ENCODE data around the gene PID1. TPM values are rescaled to one million over a fixed set of nuclear protein-coding genes. Genes with fewer than 3 reads are reported as not detected.

The PID1 gene
- polyA plus RNA-seq, 1 experiment, result 1.8 TPM

DNA sequence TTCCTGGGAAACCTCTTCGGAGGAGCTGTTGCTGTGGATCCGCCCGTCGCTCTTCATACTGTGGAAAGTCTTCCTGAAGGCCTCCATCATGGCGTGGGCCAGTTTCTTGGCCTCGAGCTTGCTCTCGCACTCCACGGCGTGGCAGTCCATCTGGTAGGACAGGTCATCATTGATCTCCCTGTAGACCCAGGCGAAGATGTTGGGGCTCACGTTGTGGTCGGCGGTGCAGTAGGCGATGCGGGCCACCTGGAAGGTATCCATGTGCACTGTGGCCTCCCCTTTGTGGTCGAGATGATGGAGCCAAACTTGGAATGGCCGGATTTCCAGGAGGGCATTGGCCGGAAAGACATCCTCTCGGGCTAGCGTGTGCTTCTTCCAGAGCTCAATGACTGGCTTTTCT, 245.4 kb downstream of the PID1 start:
- ChIA-PET CTCF (no interaction called here), POLR2A (no interaction called here)
- Histone ChIP-seq H3K27me3 (ENCODE audit: control insufficient read depth, insufficient read depth, low read length) (no peaks in the 10 kb centered on the region), H3K9me3 (ENCODE audit: control insufficient read depth, insufficient read depth, low read length) (peaks cover 8% of the 10 kb centered on the region), H3K27ac (ENCODE audit: low read depth, low read length) (no peak overlapping the region), H3K4me3 (ENCODE audit: low read depth, low read length) (no peak overlapping the region)
- TF ChIP-seq, protein P1, sequence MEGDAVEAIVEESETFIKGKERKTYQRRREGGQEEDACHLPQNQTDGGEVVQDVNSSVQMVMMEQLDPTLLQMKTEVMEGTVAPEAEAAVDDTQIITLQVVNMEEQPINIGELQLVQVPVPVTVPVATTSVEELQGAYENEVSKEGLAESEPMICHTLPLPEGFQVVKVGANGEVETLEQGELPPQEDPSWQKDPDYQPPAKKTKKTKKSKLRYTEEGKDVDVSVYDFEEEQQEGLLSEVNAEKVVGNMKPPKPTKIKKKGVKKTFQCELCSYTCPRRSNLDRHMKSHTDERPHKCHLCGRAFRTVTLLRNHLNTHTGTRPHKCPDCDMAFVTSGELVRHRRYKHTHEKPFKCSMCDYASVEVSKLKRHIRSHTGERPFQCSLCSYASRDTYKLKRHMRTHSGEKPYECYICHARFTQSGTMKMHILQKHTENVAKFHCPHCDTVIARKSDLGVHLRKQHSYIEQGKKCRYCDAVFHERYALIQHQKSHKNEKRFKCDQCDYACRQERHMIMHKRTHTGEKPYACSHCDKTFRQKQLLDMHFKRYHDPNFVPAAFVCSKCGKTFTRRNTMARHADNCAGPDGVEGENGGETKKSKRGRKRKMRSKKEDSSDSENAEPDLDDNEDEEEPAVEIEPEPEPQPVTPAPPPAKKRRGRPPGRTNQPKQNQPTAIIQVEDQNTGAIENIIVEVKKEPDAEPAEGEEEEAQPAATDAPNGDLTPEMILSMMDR (IDR thresholded peaks at IDR 0.05; ENCODE audit: low read depth, low read length), result no peak
- no peak for DNase-seq (ENCODE audit: low read depth, low spot score)

DNA sequence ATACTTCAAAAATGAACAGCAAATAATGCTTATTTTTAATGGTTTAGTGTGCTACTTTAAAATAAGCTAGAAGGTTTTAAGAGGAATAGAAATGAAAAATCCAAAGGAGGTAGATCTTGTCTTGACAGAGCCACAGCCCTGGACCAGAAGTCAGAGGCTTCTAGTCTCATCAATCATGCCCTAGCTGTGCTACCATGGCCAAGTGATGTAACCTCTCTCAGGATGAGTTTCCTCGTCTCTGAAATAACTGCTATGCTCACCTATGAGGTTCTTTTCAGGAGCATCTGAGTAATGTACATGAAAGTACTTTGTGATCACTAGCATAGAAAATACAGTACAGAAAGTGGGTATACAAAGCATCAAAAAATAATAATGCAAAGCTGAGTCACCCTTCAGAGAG, 248.4 kb downstream of the PID1 start:
- Histone ChIP-seq H3K27ac (ENCODE audit: low read depth, low read length) (no peak overlapping the region), H3K4me3 (ENCODE audit: low read depth, low read length) (no peak overlapping the region), H3K9me3 (ENCODE audit: control insufficient read depth, insufficient read depth, low read length) (peaks cover 8% of the 10 kb centered on the region), H3K27me3 (ENCODE audit: control insufficient read depth, insufficient read depth, low read length) (no peaks in the 10 kb centered on the region)
- POLR2A ChIA-PET, result no interaction called here
- CTCF ChIA-PET, result no interaction called here
- TF ChIP-seq, protein P1 (IDR thresholded peaks at IDR 0.05; ENCODE audit: low read depth, low read length), result no peak
- DNase-seq (ENCODE audit: low read depth, low spot score), result no peak

DNA sequence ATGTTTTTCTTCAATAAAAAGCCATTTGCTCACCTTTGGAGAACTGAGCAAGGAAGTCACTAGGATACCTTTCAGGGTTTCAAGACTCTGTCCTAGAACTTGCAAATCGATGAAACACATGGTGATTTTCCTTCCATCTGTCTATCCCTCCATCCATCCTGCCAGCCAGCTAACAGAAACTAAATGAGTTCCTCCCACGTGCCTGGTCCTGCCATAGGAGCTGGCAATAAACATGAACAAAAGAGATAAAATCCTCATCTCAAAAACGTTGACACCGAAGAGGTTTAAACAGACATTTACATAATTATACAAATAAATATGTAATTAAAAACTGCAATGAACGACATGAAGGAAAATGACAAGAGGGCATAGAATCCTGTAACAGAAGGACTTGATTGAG, 249.0 kb downstream of the PID1 start:
- ChIA-PET POLR2A (no interaction called here), CTCF (no interaction called here)
- no peaks in the 10 kb centered on the region for H3K27me3 ChIP-seq (ENCODE audit: control insufficient read depth, insufficient read depth, low read length)
- H3K9me3 ChIP-seq (ENCODE audit: control insufficient read depth, insufficient read depth, low read length), result peaks cover 5% of the 10 kb centered on the region
- TF ChIP-seq, protein P1 (IDR thresholded peaks at IDR 0.05; ENCODE audit: low read depth, low read length), result no peak
- no peak overlapping the region for H3K27ac ChIP-seq (ENCODE audit: low read depth, low read length)
- no peak for DNase-seq (ENCODE audit: low read depth, low spot score)
- no peak overlapping the region for H3K4me3 ChIP-seq (ENCODE audit: low read depth, low read length)

DNA sequence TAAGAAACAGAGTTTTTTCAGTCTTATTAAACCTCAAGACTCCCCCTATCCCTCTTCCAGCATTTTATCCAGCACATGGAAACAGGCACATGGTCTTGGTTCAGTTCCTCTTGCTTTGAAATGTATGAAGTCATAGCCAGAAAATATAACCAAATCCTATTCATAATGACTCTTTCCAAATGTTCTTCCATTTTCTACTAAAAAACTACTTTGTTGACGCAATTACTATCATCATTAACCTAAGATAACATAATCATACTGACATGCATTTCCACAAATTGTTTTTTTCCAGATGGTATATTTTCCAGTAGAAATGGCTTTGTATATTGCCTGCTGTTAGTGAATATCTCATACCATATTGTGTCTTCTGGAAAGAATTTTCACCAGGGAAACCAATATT, 261.3 kb downstream of the PID1 start:
- CTCF ChIA-PET, result no interaction called here
- no peak for DNase-seq (ENCODE audit: low read depth, low spot score)
- Histone ChIP-seq H3K4me3 (ENCODE audit: low read depth, low read length) (no peak overlapping the region), H3K27ac (ENCODE audit: low read depth, low read length) (no peak overlapping the region), H3K9me3 (ENCODE audit: control insufficient read depth, insufficient read depth, low read length) (peaks cover 4% of the 10 kb centered on the region; the same call in 1 of the 2 replicates), H3K27me3 (ENCODE audit: control insufficient read depth, insufficient read depth, low read length) (no peaks in the 10 kb centered on the region)
- TF ChIP-seq, protein P1 (IDR thresholded peaks at IDR 0.05; ENCODE audit: low read depth, low read length), result no peak
- POLR2A ChIA-PET, result no interaction called here

DNA sequence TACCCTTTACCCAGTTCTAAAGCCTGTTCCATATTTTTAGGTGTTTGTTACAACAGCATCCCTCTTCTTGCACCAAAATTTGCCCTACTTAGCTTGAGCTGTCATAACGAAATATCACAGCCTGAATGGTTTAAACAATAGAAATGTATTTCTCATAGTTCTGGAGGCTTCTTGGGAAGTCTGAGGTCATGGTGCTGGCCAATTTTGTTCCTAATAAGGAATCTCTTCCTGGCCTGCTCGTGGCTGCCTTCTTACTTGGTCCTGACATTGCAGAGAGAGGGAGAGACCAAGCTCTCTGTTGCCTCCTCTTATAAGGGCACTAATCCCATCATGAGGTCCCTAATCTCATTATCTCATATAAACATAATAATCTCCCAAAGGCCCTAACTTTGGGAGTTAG, 267.8 kb downstream of the PID1 start:
- no peak overlapping the region for H3K27ac ChIP-seq (ENCODE audit: low read depth, low read length)
- no peak for DNase-seq (ENCODE audit: low read depth, low spot score)
- CTCF ChIA-PET, result no interaction called here
- POLR2A ChIA-PET, result no interaction called here
- H3K4me3 ChIP-seq (ENCODE audit: low read depth, low read length), result no peak overlapping the region
- H3K9me3 ChIP-seq (ENCODE audit: control insufficient read depth, insufficient read depth, low read length), result peaks cover 8% of the 10 kb centered on the region
- TF ChIP-seq, protein P1 (IDR thresholded peaks at IDR 0.05; ENCODE audit: low read depth, low read length), result no peak
- no peaks in the 10 kb centered on the region for H3K27me3 ChIP-seq (ENCODE audit: control insufficient read depth, insufficient read depth, low read length)

Data from AG04450 (cell line).